Stimulated activated memory B cell treated with anti-CD40 and anti-IgM and Interleukin-4, amounts not matched to agents 10 μg/mL and 1 μg/mL and 100 μg/mL, for 72 hours (primary cell): ENCODE results near the gene PLXDC1.
A peak's percentile ranks its signal among the peaks of the same experiment; 100 is the strongest.

ENCODE experiments used
- ATAC-seq: fragments of 150-1000 bp; cut with Tn5 transposase; 2 replicates; pipeline ENCODE4 v1.10.0; 2021
- H3K27ac Mint-ChIP-seq: one replicate; pipeline ENCODE4 v1.8.0; 2022; ENCODE audit warnings: mild to moderate bottlenecking, mixed read lengths
- H3K27me3 Mint-ChIP-seq: one replicate; pipeline ENCODE4 v1.8.0; 2022; ENCODE audit warnings: mixed read lengths
- H3K36me3 Mint-ChIP-seq: one replicate; pipeline ENCODE4 v1.8.0; 2022; ENCODE audit warnings: mixed read lengths
- H3K4me1 Mint-ChIP-seq: one replicate; pipeline ENCODE4 v1.8.0; 2022; ENCODE audit warnings: mixed read lengths
- H3K4me3 Mint-ChIP-seq: one replicate; pipeline ENCODE4 v1.8.0; 2022; ENCODE audit warnings: mild to moderate bottlenecking, moderate library complexity, mixed read lengths
- H3K9me3 Mint-ChIP-seq: one replicate; pipeline ENCODE4 v1.8.0; 2022; ENCODE audit warnings: mixed read lengths

Gene PLXDC1

DNA sequence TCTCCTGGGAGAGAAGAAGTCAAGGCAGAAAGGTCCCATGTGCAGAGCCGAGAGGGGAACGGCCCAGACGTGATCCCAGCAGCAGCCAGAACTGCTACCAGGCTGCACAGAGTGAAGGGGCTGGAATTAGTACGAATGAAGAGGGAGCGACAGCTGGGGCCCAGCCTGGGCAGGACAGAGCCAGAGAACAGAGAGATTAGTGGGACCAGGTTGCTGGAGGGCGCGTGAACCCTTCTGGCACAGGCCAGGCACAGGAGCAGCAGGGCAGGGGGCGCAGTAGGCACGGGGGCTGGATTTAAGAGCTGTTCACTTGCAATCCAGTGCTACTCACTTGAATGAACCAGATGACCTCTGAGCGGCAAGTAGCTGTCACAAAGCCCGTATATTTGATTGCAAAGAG, 66.9 kb downstream of the PLXDC1 start:
- Mint-ChIP-seq H3K27me3 (no peaks in the 10 kb centered on the region), H3K9me3 (no peaks in the 10 kb centered on the region), H3K4me1 (no peaks in the 10 kb centered on the region), H3K27ac (no peak overlapping the region), H3K4me3 (no peak overlapping the region), H3K36me3 (no peaks in the 10 kb centered on the region)
- no peak for ATAC-seq

DNA sequence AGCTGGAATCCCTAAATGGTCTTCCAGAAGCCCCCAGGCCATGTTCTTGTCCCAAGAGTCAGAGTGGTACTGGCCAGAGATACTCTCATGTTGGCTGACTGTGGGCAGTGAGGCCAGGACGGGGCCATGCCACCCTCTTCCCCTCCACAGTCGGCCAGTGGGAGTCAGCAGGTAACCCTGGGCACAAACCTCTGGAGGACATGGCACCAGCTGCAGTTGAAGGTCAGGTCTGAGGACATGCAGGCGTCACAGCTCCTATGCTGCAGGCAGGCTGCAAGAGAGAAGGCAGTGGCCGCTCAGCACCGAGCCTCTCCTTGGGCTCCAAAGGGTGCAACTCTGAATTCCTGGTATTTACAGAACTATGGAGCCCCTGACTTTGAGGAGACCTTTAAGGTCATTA, 68.2 kb downstream of the PLXDC1 start:
- H3K4me3 Mint-ChIP-seq, result no peak overlapping the region
- H3K9me3 Mint-ChIP-seq, result no peaks in the 10 kb centered on the region
- ATAC-seq, result no peak
- no peaks in the 10 kb centered on the region for H3K4me1 Mint-ChIP-seq
- H3K36me3 Mint-ChIP-seq, result no peaks in the 10 kb centered on the region
- H3K27ac Mint-ChIP-seq, result no peak overlapping the region
- H3K27me3 Mint-ChIP-seq, result no peaks in the 10 kb centered on the region

DNA sequence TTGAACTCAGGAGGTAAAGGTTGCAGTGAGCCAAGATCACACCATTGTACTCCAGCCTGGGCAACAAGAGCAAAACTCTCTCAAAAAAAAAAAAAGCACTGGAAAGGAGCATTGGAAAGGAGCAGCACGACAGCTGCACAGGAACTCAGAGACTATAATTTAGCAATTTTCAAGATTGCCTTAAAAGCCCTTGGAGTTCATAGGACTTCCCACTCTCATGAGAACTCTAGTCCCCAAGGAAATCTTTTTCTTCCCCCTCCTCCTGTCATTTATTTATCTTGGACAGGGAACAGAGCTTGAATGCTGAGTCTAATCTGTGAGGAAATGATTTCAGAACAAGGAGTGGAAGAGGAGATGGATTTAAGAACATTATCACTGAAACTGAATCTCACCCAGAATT, 69.0 kb downstream of the PLXDC1 start:
- no peaks in the 10 kb centered on the region for H3K4me1 Mint-ChIP-seq
- H3K9me3 Mint-ChIP-seq, result no peaks in the 10 kb centered on the region
- no peaks in the 10 kb centered on the region for H3K27me3 Mint-ChIP-seq
- H3K4me3 Mint-ChIP-seq, result no peak overlapping the region
- no peak overlapping the region for H3K27ac Mint-ChIP-seq
- no peaks in the 10 kb centered on the region for H3K36me3 Mint-ChIP-seq
- no peak for ATAC-seq

DNA sequence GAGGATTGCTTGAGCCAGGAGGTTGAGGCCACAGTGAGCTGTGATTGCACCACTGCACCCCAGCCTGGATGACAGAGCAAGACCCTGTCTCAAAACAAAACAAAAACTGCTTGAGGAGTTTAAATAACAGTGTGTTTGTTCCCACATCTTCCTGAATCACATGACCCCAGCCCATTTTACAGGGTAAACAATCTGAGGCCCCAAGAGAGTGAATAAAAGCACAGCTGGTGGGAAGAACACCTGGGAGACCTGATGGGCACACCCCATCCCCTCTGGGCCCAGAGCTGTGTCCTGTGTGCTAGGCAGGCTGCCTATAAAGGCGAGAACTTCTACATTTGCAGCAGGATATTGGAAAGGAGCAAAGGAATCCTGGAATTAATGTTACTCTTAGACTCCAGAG, 69.6 kb downstream of the PLXDC1 start:
- H3K4me3 Mint-ChIP-seq, result no peak overlapping the region
- no peaks in the 10 kb centered on the region for H3K9me3 Mint-ChIP-seq
- no peak overlapping the region for H3K27ac Mint-ChIP-seq
- H3K4me1 Mint-ChIP-seq, result no peaks in the 10 kb centered on the region
- H3K36me3 Mint-ChIP-seq, result no peaks in the 10 kb centered on the region
- H3K27me3 Mint-ChIP-seq, result no peaks in the 10 kb centered on the region
- no peak for ATAC-seq

DNA sequence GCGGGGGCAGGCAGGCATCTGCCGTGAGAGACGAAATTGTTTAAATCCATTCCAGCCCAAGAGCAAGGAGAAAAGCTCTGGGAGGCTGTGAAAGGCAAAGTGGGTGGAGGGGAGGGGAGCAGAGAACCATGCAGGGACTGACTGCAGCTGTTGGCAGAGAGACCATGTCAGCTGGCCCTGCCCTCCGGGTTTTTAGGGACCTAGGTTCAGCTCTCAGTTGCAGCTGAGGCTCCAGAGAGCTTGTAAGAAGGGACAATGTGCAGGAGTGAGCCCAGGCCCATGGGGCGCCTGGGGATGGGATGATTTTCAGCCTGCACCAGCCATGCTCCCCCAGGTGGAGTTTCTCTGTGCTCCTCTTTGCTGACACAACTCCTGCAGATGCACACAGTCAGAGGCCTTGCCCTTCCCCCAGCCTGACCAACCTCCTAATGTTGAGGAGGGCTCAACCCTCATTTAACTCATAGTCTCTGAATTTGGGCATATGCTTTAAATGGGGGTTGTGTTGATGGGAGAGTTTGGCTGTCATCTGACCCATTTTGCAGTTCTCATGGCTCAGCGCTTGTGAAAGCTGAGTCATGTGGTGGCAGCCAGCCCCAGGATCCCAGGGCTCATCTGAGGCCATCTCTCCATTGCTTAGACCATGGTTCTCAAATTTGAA, 70.9 kb downstream of the PLXDC1 start:
- no peak overlapping the region for H3K27ac Mint-ChIP-seq
- H3K36me3 Mint-ChIP-seq, result no peaks in the 10 kb centered on the region
- no peak overlapping the region for H3K4me3 Mint-ChIP-seq
- H3K9me3 Mint-ChIP-seq, result no peaks in the 10 kb centered on the region
- H3K4me1 Mint-ChIP-seq, result no peaks in the 10 kb centered on the region
- H3K27me3 Mint-ChIP-seq, result no peaks in the 10 kb centered on the region
- no peak for ATAC-seq

DNA sequence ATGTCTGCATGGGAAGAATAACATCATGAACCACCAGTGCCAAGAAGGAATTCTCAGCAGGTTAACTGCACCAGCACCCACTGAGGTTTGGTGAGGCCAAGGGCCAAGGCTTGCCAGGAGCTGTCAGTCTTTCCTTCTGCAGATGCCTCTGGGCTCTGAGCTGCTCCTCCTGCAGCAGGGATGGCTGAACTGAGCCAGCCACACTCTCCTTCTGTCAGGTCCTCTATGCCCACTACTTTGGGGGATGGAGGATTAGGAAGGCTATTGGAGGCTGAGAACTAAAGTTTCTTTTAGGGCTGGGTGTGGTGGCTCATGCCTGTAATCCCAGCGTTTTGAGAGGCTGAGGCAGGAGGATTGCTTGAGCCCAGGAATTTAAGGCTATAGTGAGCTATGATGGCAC, 71.6 kb downstream of the PLXDC1 start:
- H3K4me3 Mint-ChIP-seq, result no peak overlapping the region
- H3K4me1 Mint-ChIP-seq, result no peaks in the 10 kb centered on the region
- H3K27ac Mint-ChIP-seq, result no peak overlapping the region
- H3K27me3 Mint-ChIP-seq, result peaks cover 5% of the 10 kb centered on the region
- no peaks in the 10 kb centered on the region for H3K9me3 Mint-ChIP-seq
- no peak for ATAC-seq
- H3K36me3 Mint-ChIP-seq, result no peaks in the 10 kb centered on the region

DNA sequence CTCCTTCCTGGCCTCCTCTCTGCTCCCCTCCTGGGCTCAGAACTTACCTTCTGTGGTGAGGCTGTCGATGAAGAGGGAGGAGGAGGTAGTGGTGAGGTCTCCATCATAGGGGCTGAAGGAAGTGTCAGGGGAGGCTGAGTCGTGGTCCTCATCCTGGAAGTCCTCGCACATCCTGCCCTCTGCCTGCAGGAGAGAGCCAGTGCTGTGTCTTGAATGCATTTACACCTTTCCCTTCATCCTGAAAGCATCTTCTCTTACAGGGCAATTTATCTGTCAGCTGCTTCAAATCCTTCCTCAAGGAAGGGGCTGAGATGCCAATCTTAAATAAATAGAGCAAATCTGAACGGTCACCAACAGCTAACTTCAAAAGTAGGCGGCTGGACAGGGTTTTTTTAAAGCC, 73.6 kb downstream of the PLXDC1 start:
- Mint-ChIP-seq H3K4me1 (no peaks in the 10 kb centered on the region), H3K36me3 (no peaks in the 10 kb centered on the region), H3K27ac (no peak overlapping the region), H3K4me3 (no peak overlapping the region), H3K9me3 (no peaks in the 10 kb centered on the region), H3K27me3 (peaks cover 6% of the 10 kb centered on the region)
- no peak for ATAC-seq

DNA sequence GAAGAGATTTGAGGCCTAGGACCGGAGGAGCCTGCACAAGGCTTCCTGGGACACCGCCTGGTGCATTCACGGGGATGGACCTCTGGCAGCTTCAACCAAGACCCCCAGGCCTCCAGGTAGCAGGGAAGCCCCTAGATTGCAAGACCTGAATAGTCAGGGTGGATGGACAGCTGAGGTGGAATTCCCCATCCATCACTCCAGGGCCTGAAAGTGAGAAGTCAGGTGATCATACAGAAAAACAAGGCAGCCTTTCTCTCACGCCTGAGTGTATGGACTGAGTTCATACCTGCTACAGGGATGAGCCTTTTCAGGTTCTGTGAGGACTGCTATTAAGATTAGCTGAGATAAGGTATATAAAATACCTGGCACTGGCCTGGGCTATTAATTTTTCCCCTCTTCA, 74.2 kb downstream of the PLXDC1 start:
- no peak overlapping the region for H3K27ac Mint-ChIP-seq
- no peaks in the 10 kb centered on the region for H3K4me1 Mint-ChIP-seq
- no peaks in the 10 kb centered on the region for H3K36me3 Mint-ChIP-seq
- H3K4me3 Mint-ChIP-seq, result no peak overlapping the region
- peaks cover 6% of the 10 kb centered on the region for H3K27me3 Mint-ChIP-seq
- no peak for ATAC-seq
- H3K9me3 Mint-ChIP-seq, result no peaks in the 10 kb centered on the region

DNA sequence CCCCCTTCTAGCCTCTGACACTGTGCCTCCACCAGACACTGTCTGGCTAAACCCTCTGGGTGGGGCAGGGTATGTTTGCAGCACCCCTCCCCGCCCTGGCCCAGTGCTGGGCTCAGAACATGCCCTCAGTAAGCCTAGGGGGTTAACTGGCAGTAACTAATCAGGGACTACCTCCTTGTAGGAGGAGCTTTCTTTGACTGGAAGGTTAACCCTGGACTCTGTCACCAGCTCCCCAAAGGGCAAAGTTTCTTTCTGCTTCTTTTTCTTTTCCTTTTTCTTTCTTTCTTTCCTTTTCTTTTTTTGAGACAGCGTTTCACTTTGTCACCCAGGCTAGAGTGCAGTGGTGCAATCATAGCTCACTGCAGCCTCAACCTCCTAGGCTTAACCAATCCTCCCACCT, 76.8 kb downstream of the PLXDC1 start:
- Mint-ChIP-seq H3K9me3 (no peaks in the 10 kb centered on the region), H3K36me3 (no peaks in the 10 kb centered on the region), H3K27ac (no peak overlapping the region), H3K4me1 (peaks cover 1% of the 10 kb centered on the region), H3K4me3 (no peak overlapping the region), H3K27me3 (peaks cover 9% of the 10 kb centered on the region)
- ATAC-seq, result no peak

DNA sequence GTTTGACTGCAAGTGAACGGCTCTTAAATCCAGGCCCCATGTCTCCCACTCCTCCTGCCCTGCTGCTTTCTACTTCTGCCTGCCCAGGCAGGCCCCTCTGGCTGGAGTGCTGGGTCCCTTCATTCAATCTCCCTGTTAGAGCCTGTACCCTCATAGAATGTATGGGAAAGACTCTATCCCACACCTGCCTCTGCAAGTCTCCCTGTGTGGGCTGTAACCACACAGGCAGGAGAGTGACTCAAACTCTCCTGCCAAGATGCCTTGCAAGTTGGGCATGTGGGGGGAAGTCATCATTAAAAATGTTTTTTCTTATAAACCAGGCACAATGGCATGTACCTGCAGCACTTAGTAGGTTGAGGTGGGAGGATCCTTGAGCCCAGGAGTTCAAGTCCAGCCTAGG, 77.5 kb downstream of the PLXDC1 start:
- Mint-ChIP-seq H3K27ac (no peak overlapping the region), H3K4me1 (peaks cover 6% of the 10 kb centered on the region), H3K9me3 (no peaks in the 10 kb centered on the region), H3K36me3 (no peaks in the 10 kb centered on the region), H3K4me3 (no peak overlapping the region), H3K27me3 (peaks cover 16% of the 10 kb centered on the region)
- ATAC-seq, result no peak

DNA sequence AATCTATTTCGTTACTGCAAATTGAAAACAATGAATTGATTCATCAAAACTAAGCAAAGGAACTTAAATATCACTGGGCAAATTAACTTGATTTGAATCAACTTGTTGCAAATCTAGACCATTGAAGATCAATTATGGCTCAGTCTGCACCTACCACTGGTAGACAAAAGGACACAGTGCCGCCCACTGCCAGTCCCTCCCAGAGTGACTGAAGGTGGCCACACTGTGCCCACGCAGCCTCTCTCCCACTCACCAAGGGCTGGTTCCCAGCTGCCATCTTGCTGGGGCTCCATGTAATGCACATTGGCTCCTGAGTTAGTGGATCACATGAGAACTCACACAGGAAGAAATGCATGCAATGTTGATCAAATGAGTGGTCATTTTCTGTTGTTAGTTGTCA, 78.1 kb downstream of the PLXDC1 start:
- Mint-ChIP-seq H3K36me3 (no peaks in the 10 kb centered on the region), H3K4me3 (no peak overlapping the region), H3K9me3 (no peaks in the 10 kb centered on the region), H3K27me3 (peaks cover 16% of the 10 kb centered on the region), H3K4me1 (peaks cover 6% of the 10 kb centered on the region), H3K27ac (no peak overlapping the region)
- no peak for ATAC-seq

DNA sequence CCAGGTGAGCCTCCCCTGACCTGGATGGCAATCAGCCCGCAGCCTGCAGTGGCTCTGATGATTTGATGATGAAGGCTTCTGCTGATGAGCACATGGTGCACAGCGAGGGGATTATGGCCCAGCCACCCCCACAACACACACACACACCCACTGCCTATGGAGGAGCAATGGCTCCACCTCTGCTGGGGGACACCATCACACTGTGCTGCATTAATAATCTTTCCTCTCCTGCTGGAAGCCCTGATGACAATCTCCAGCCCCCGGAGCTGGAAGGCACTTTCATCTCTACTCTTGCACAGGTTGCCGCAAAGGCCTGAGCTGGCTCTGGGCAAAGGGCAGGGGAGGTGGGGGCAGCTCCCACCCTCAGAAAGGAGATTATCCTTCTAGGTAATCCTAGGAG, 79.9 kb downstream of the PLXDC1 start:
- H3K4me3 Mint-ChIP-seq, result no peak overlapping the region
- ATAC-seq, result no peak
- no peak overlapping the region for H3K27ac Mint-ChIP-seq
- H3K9me3 Mint-ChIP-seq, result no peaks in the 10 kb centered on the region
- no peaks in the 10 kb centered on the region for H3K36me3 Mint-ChIP-seq
- H3K4me1 Mint-ChIP-seq, result peaks cover 6% of the 10 kb centered on the region
- H3K27me3 Mint-ChIP-seq, result peaks cover 23% of the 10 kb centered on the region

DNA sequence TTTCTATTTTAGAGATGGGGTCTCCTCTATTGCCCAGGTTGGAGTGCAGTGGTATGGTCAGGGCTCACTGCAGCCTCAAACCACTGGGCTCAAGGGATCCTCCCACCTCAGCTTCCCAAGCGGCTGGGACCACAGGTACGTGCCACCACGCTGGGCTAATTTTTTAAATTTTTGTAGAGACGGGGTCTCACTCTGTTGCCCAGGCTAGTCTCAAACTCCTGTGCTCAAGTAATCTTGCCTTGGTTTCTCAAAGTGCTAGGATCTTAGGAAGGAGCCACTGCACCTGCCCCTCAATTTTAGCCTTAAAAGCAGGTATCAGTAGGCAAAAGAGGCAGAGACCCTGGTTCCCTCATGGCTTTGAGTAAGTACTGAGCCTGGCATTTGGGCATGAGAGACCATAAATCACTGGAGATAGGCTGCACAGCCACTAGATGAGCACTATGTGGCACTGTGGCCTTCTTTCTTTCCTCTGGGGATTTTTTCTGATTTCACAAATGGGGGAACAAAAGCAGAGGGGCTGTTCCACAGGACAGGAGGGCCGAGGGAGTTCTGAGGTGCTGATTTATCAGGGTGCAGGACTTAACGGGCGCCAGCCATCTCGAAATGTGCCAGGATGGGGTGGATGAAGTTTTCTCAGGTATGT, 82.2 kb downstream of the PLXDC1 start:
- H3K36me3 Mint-ChIP-seq, result no peaks in the 10 kb centered on the region
- no peak overlapping the region for H3K4me3 Mint-ChIP-seq
- peaks cover 16% of the 10 kb centered on the region for H3K27me3 Mint-ChIP-seq
- no peaks in the 10 kb centered on the region for H3K9me3 Mint-ChIP-seq
- H3K27ac Mint-ChIP-seq, result no peak overlapping the region
- ATAC-seq, result peak; percentile 61
- peaks cover 6% of the 10 kb centered on the region for H3K4me1 Mint-ChIP-seq

DNA sequence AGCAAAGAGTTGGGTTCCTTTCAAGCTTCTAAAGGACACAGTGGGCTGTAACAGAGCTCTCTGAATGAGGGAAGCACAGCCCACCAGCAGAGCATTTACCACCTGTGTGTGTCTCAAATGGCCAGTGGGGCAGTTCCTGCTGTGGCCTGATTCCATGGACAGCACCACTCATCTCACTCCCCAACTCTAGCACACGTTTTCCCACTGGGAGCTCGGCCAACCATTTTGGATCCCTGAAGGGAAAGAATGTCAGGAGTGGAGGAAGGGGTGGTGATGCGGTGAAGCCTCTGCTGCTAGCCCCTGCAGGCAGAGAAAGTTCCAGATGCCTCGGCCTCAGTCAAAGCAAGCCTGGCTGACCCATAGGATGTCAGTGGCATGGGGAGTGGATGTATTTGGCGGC, 86.6 kb downstream of the PLXDC1 start:
- Mint-ChIP-seq H3K4me1 (peaks cover 6% of the 10 kb centered on the region), H3K4me3 (no peak overlapping the region), H3K27ac (no peak overlapping the region), H3K27me3 (peaks cover 15% of the 10 kb centered on the region), H3K36me3 (no peaks in the 10 kb centered on the region), H3K9me3 (no peaks in the 10 kb centered on the region)
- ATAC-seq, result no peak

DNA sequence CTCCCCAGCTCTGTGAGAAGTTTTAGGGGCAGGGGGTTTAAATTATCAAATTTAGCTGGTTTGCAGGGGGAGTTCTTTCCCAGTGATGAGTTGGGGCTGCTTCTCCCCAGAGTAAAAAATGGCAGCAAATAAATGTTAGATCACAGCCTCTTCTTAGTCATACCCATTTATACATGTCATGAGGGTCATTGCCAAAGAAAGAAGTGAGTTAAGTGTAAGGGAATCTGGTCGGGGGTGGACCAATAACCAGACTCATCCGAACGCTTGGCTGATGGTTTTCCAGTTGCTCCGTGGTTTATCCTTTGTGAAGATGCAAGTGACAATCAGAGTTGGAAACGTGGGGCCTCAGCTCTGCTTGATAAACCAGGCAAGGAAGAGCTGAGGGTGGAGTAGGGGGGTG, 87.1 kb downstream of the PLXDC1 start:
- H3K27me3 Mint-ChIP-seq, result peaks cover 11% of the 10 kb centered on the region
- ATAC-seq, result no peak
- no peaks in the 10 kb centered on the region for H3K9me3 Mint-ChIP-seq
- no peak overlapping the region for H3K4me3 Mint-ChIP-seq
- no peak overlapping the region for H3K27ac Mint-ChIP-seq
- H3K36me3 Mint-ChIP-seq, result no peaks in the 10 kb centered on the region
- peaks cover 2% of the 10 kb centered on the region for H3K4me1 Mint-ChIP-seq

DNA sequence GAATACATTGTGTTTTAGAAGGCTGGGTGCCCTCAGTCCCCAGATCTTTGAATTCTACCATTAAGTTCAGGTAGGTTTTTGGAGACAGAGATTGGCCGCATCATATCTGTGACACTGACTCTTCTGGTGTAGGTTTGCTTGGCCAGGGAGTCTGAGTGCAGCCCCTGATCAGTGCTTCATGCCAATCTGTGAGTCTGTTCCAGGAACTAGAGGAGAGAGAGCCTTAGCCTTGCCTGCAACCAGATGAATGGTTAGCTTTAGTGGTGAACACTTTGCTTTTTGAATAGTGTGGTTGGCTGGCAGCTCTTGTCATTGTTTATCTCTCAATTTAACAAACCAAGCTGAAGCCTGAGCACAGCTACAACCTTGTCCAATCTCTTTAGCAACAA, 87.8 kb downstream of the PLXDC1 start:
- Mint-ChIP-seq H3K4me1 (no peaks in the 10 kb centered on the region), H3K9me3 (no peaks in the 10 kb centered on the region), H3K27me3 (peaks cover 7% of the 10 kb centered on the region), H3K36me3 (no peaks in the 10 kb centered on the region), H3K27ac (no peak overlapping the region), H3K4me3 (no peak overlapping the region)
- no peak for ATAC-seq
